ENCODE data around the gene AMOTL1.
"Not testable (repeated sequence)": the region's sequence is repeated elsewhere in the genome, so short reads cannot be mapped to it uniquely, and the experiment has no call there.

Gene AMOTL1

GRCh38 chr11:94884376-94884775, 116.2 kb downstream of the AMOTL1 start:
- no peak for DNase-seq

GRCh38 chr11:94885133-94885532, 117.0 kb downstream of the AMOTL1 start:
- DNase-seq: no peak

- no peak for DNase-seq
Observed at GRCh38 chr11:94885581-94885980, 117.4 kb downstream of the AMOTL1 start.

- no peak for DNase-seq
Observed at GRCh38 chr11:94888204-94888603, 120.0 kb downstream of the AMOTL1 start.

- no peak for DNase-seq
Observed at GRCh38 chr11:94895451-94895850, 127.3 kb downstream of the AMOTL1 start.

- DNase-seq: no peak
Observed at GRCh38 chr11:94895971-94896370, 127.8 kb downstream of the AMOTL1 start.

GRCh38 chr11:94897330-94897768, 129.2 kb downstream of the AMOTL1 start:
- DNase-seq: peak; percentile 13 to 24

GRCh38 chr11:94907226-94907625, 139.1 kb downstream of the AMOTL1 start:
- DNase-seq: no peak

GRCh38 chr11:94909371-94909820, 141.2 kb downstream of the AMOTL1 start:
- no peak for DNase-seq

- DNase-seq: no peak
Observed at GRCh38 chr11:94910270-94910669, 142.1 kb downstream of the AMOTL1 start.

GRCh38 chr11:94910779-94911178, 142.6 kb downstream of the AMOTL1 start:
- DNase-seq: no peak

GRCh38 chr11:94912806-94913205, 144.7 kb downstream of the AMOTL1 start:
- no peak for DNase-seq

GRCh38 chr11:94913718-94914394, 145.7 kb downstream of the AMOTL1 start:
- DNase-seq: not testable (repeated sequence)

- no peak for DNase-seq
Observed at GRCh38 chr11:94920311-94920710, 152.2 kb downstream of the AMOTL1 start.

- no peak for DNase-seq
Observed at GRCh38 chr11:94922321-94923003, 154.3 kb downstream of the AMOTL1 start.

- no peak for DNase-seq
Observed at GRCh38 chr11:94923004-94923334, 154.8 kb downstream of the AMOTL1 start.

- no peak for DNase-seq
Observed at GRCh38 chr11:94924171-94924572, 156.0 kb downstream of the AMOTL1 start.

- peak in 1 of 2 donors; percentile 21 for DNase-seq
Observed at GRCh38 chr11:94924612-94925011, 156.5 kb downstream of the AMOTL1 start.

- DNase-seq: no peak
Observed at GRCh38 chr11:94925422-94926270, 157.5 kb downstream of the AMOTL1 start.

GRCh38 chr11:94926271-94926625, 158.1 kb downstream of the AMOTL1 start:
- no peak for DNase-seq

Data from CD4-positive, alpha-beta T cell treated with Interleukin-1 beta for 1 hour (primary cell).